SK-N-SH treated with all-trans-retinoic acid at 6 μM for 48 hours (cell line): ENCODE data around the gene TRMT1.

Experiments
- ATAC-seq: fragments of 200-7000 bp; cut with Tn5 transposase; 3 replicates; pipeline ENCODE4 v1.9.1; 2020; ENCODE audit warnings: mild to moderate bottlenecking, moderate library complexity
- ARNTL ChIP-seq: fragments of 450-650 bp; formaldehyde crosslinking; IDR thresholded peaks from 2 replicates; pipeline ENCODE4 v1.5.0; 2020; ENCODE audit warnings: low read depth, mild to moderate bottlenecking, moderate library complexity, borderline replicate concordance
- BACH2 ChIP-seq: fragments of 250-450 bp; sonication (Bioruptor Pico); IDR thresholded peaks from 2 replicates; pipeline ENCODE4 v1.9.0; 2021; ENCODE audit warnings: mild to moderate bottlenecking, borderline replicate concordance
- CSDC2 ChIP-seq: fragments of 250-450 bp; sonication (Bioruptor Pico); IDR thresholded peaks from 2 replicates; pipeline ENCODE4 v1.5.0; 2020; ENCODE audit warnings: mild to moderate bottlenecking, moderate library complexity
- CSRNP3 ChIP-seq: fragments of 250-450 bp; sonication (Bioruptor Pico); IDR thresholded peaks from 2 replicates; pipeline ENCODE4 v1.5.1; 2021; ENCODE audit warnings: mild to moderate bottlenecking, moderate library complexity
- ESRRG ChIP-seq: fragments of 250-450 bp; sonication (Bioruptor Pico); IDR thresholded peaks from 2 replicates; pipeline ENCODE4 v1.6.1; 2021; ENCODE audit warnings: mild to moderate bottlenecking
- GLIS3 ChIP-seq: fragments of 250-450 bp; sonication (Bioruptor Pico); IDR thresholded peaks from 2 replicates; pipeline ENCODE4 v1.5.0; 2020; ENCODE audit warnings: mild to moderate bottlenecking, moderate library complexity
- ISL1 ChIP-seq: fragments of 250-450 bp; sonication (Bioruptor Pico); IDR thresholded peaks from 2 replicates; pipeline ENCODE4 v2.1.2; 2022; ENCODE audit warnings: mild to moderate bottlenecking, moderate library complexity
- OSR1 ChIP-seq: fragments of 250-450 bp; sonication (Bioruptor Pico); IDR thresholded peaks from 2 replicates; pipeline ENCODE4 v1.8.0; 2022; ENCODE audit warnings: moderate library complexity, mild to moderate bottlenecking, inconsistent platforms
- PATZ1 ChIP-seq: fragments of 250-450 bp; sonication (Bioruptor Pico); IDR thresholded peaks from 2 replicates; pipeline ENCODE4 v1.8.0; 2020; ENCODE audit warnings: mild to moderate bottlenecking, moderate library complexity, borderline replicate concordance
- POU6F1 ChIP-seq: fragments of 250-450 bp; sonication (Bioruptor Pico); IDR thresholded peaks from 2 replicates; pipeline ENCODE4 v1.8.0; 2021; ENCODE audit warnings: low read depth, mild to moderate bottlenecking, moderate library complexity, borderline replicate concordance
- PPARA ChIP-seq: fragments of 250-450 bp; sonication (Bioruptor Pico); IDR thresholded peaks from 2 replicates; pipeline ENCODE4 v1.5.0; 2020; ENCODE audit warnings: mild to moderate bottlenecking, borderline replicate concordance
- RARB ChIP-seq: fragments of 250-450 bp; sonication (Bioruptor Pico); IDR thresholded peaks from 2 replicates; pipeline ENCODE4 v1.8.0; 2021; ENCODE audit warnings: mild to moderate bottlenecking, moderate library complexity
- SNAI2 ChIP-seq: fragments of 250-450 bp; sonication (Bioruptor Pico); IDR thresholded peaks from 2 replicates; pipeline ENCODE4 v1.5.0; 2020; ENCODE audit warnings: mild to moderate bottlenecking, moderate library complexity
- TCF4 ChIP-seq: fragments of 250-450 bp; sonication (Bioruptor Pico); IDR thresholded peaks from 2 replicates; pipeline ENCODE4 v1.8.0; 2021; ENCODE audit warnings: mild to moderate bottlenecking, moderate library complexity, borderline replicate concordance
- TOX ChIP-seq: fragments of 250-450 bp; sonication (Bioruptor Pico); IDR thresholded peaks from 2 replicates; pipeline ENCODE4 v1.8.0; 2021; ENCODE audit warnings: mild to moderate bottlenecking, moderate library complexity, borderline replicate concordance
- ZC3H10 ChIP-seq: fragments of 250-450 bp; sonication (Bioruptor Pico); IDR thresholded peaks from 2 replicates; pipeline ENCODE4 v1.5.1; 2021; ENCODE audit warnings: mild to moderate bottlenecking, moderate library complexity
- ZFP3 ChIP-seq: fragments of 250-450 bp; sonication (Bioruptor Pico); IDR thresholded peaks from 2 replicates; pipeline ENCODE4 v1.5.0; 2020; ENCODE audit warnings: mild to moderate bottlenecking, moderate library complexity
- ZFP30 ChIP-seq: fragments of 450-650 bp; formaldehyde crosslinking; IDR thresholded peaks from 2 replicates; pipeline ENCODE4 v1.5.0; 2022; ENCODE audit warnings: mild to moderate bottlenecking, moderate library complexity
- ZNF565 ChIP-seq: fragments of 450-650 bp; formaldehyde crosslinking; conservative IDR thresholded peaks from 2 replicates; pipeline ENCODE4 v1.5.0; 2020; ENCODE audit warnings: low read depth, mild to moderate bottlenecking, moderate library complexity
- ZNF70 ChIP-seq: fragments of 450-650 bp; formaldehyde crosslinking; IDR thresholded peaks from 2 replicates; pipeline ENCODE4 v1.5.0; 2020; ENCODE audit warnings: mild to moderate bottlenecking, moderate library complexity
- ZNF8 ChIP-seq: fragments of 450-650 bp; formaldehyde crosslinking; IDR thresholded peaks from 2 replicates; pipeline ENCODE4 v1.5.0; 2020; ENCODE audit warnings: mild to moderate bottlenecking, moderate library complexity

TRMT1 gene

GRCh38 chr19:13133241-13133870, 16.8 kb upstream of the TRMT1 start:
- TF ChIP-seq ZNF8 (CRISPR knock-in tag) (no peak), ESRRG (CRISPR knock-in tag) (no peak), ZNF565 (CRISPR knock-in tag) (no peak), CSRNP3 (CRISPR knock-in tag) (no peak), ARNTL (CRISPR knock-in tag) (no peak), ISL1 (no peak), PPARA (CRISPR knock-in tag) (no peak), CSDC2 (CRISPR knock-in tag) (no peak), ZNF70 (CRISPR knock-in tag) (no peak), ZFP30 (no peak), SNAI2 (CRISPR knock-in tag) (no peak), OSR1 (CRISPR knock-in tag) (no peak)
- no peak for ATAC-seq

- ATAC-seq = peak; percentile 78
- TF ChIP-seq ISL1 = no peak
Measured at GRCh38 chr19:13132471-13133180, 16.1 kb upstream of the TRMT1 start.

- TF ChIP-seq BACH2 = no peak
- TF ChIP-seq GLIS3 (CRISPR knock-in tag) = no peak
- no peak for TF ChIP-seq ARNTL (CRISPR knock-in tag)
- no peak for TF ChIP-seq CSDC2 (CRISPR knock-in tag)
- TF ChIP-seq TCF4 (CRISPR knock-in tag) = no peak
- no peak for TF ChIP-seq ZNF565 (CRISPR knock-in tag)
- TF ChIP-seq OSR1 (CRISPR knock-in tag) = no peak
- TF ChIP-seq POU6F1 (CRISPR knock-in tag) = no peak
- no peak for TF ChIP-seq PPARA (CRISPR knock-in tag)
- no peak for TF ChIP-seq PATZ1 (CRISPR knock-in tag)
- no peak for TF ChIP-seq ZFP3 (CRISPR knock-in tag)
- no peak for TF ChIP-seq ZNF70 (CRISPR knock-in tag)
- no peak for TF ChIP-seq CSRNP3 (CRISPR knock-in tag)
- TF ChIP-seq ESRRG (CRISPR knock-in tag) = no peak
- TF ChIP-seq TOX (CRISPR knock-in tag) = no peak
- TF ChIP-seq ZFP30 = no peak
- no peak for ATAC-seq
Measured at GRCh38 chr19:13130886-13131490, 14.4 kb upstream of the TRMT1 start.

- no peak for TF ChIP-seq OSR1 (CRISPR knock-in tag)
- no peak for TF ChIP-seq ZFP30
- TF ChIP-seq ZFP3 (CRISPR knock-in tag) = no peak
- no peak for TF ChIP-seq CSDC2 (CRISPR knock-in tag)
- TF ChIP-seq POU6F1 (CRISPR knock-in tag) = no peak
- no peak for TF ChIP-seq ISL1
- no peak for TF ChIP-seq PATZ1 (CRISPR knock-in tag)
- TF ChIP-seq ARNTL (CRISPR knock-in tag) = no peak
- TF ChIP-seq TOX (CRISPR knock-in tag) = no peak
- no peak for TF ChIP-seq ZC3H10 (CRISPR knock-in tag)
- TF ChIP-seq GLIS3 (CRISPR knock-in tag) = no peak
- TF ChIP-seq ZNF565 (CRISPR knock-in tag) = no peak
- TF ChIP-seq RARB = no peak
- TF ChIP-seq CSRNP3 (CRISPR knock-in tag) = no peak
- TF ChIP-seq, all 23 proteins: peak for 0
- ATAC-seq = no peak
Measured at GRCh38 chr19:13129384-13129783, 12.8 kb upstream of the TRMT1 start.
